Neural cell (in vitro differentiated cells): ENCODE data around the gene TRIO. TPM values are rescaled to one million over a fixed set of nuclear protein-coding genes. Genes with fewer than 3 reads are reported as not detected.

ENCODE experiments used
- H2AFZ ChIP-seq: fragments of 200-600, 300-800 bp; sonication (generic), shearing (Covaris generic); 2 replicates; pipeline ENCODE4 v1.6.0; 2014; ENCODE audit warnings: low read depth, mild to moderate bottlenecking, antibody characterized with exemption, low read length, moderate library complexity
- H3F3A ChIP-seq: fragments of 200-600 bp; shearing (Covaris generic); 2 replicates; pipeline ENCODE4 v1.6.1; 2016; ENCODE audit warnings: mild to moderate bottlenecking, moderate library complexity, mixed read lengths, antibody characterized with exemption, low read length; ENCODE audit not compliant: insufficient read depth, poor library complexity, severe bottlenecking
- H3K27ac ChIP-seq: fragments of 200-600, 300-800 bp; sonication (generic), shearing (Covaris generic); 2 replicates; pipeline ENCODE4 v1.5.1; 2014; ENCODE audit warnings: mild to moderate bottlenecking, low read length, moderate library complexity
- H3K27me3 ChIP-seq: fragments of 300-800, 200-600 bp; sonication (generic), shearing (Covaris generic); 2 replicates; pipeline ENCODE4 v1.6.0; 2014; ENCODE audit warnings: mild to moderate bottlenecking, low read depth, low read length, moderate library complexity; ENCODE audit not compliant: insufficient read depth
- H3K36me3 ChIP-seq: fragments of 300-800, 200-600 bp; sonication (generic), shearing (Covaris generic); 2 replicates; pipeline ENCODE4 v1.5.1; 2014; ENCODE audit warnings: mild to moderate bottlenecking, antibody characterized with exemption, low read length, moderate library complexity; ENCODE audit not compliant: insufficient read depth
- H3K4me2 ChIP-seq: fragments of 300-800, 200-600 bp; sonication (generic), shearing (Covaris generic); 2 replicates; pipeline ENCODE4 v1.6.0; 2014; ENCODE audit warnings: mild to moderate bottlenecking, low read length
- H3K4me3 ChIP-seq: fragments of 300-800, 200-600 bp; sonication (generic), shearing (Covaris generic); 2 replicates; pipeline ENCODE4 v1.5.1; 2014; ENCODE audit warnings: mild to moderate bottlenecking, low read length, moderate library complexity
- H3K79me2 ChIP-seq: fragments of 200-600 bp; shearing (Covaris generic); replicated peaks from 2 replicates; pipeline ENCODE4 v1.6.0; 2014; ENCODE audit warnings: mild to moderate bottlenecking, low read length, moderate library complexity; ENCODE audit not compliant: insufficient read depth
- H3K9ac ChIP-seq: fragments of 300-800, 200-600 bp; sonication (generic), shearing (Covaris generic); 2 replicates; pipeline ENCODE4 v1.6.1; 2016; ENCODE audit warnings: mild to moderate bottlenecking, low read length, mixed read lengths
- H3K9me2 ChIP-seq: fragments of 200-600 bp; shearing (Covaris generic); 2 replicates; pipeline ENCODE4 v1.6.1; 2016; ENCODE audit warnings: mild to moderate bottlenecking, low read length, mixed read lengths; ENCODE audit not compliant: insufficient read depth
- H3K9me3 ChIP-seq: fragments of 200-600, 300-800 bp; sonication (generic), shearing (Covaris generic); 2 replicates; pipeline ENCODE4 v1.6.1; 2016; ENCODE audit warnings: mild to moderate bottlenecking, mixed run types, low read length, moderate library complexity, mixed read lengths
- H4K20me1 ChIP-seq: fragments of 200-600 bp; shearing (Covaris generic); 2 replicates; pipeline ENCODE4 v1.6.1; 2016; ENCODE audit warnings: mild to moderate bottlenecking, mixed run types; ENCODE audit not compliant: insufficient read depth
- EP300 ChIP-seq: fragments of 450-650 bp; conservative IDR thresholded peaks from 2 replicates; pipeline ENCODE4 v1.6.1; 2014; ENCODE audit warnings: antibody characterized with exemption, mild to moderate bottlenecking, moderate library complexity; ENCODE audit not compliant: poor library complexity, severe bottlenecking
- EZH2 ChIP-seq: fragments of 200-600, 300-800 bp; shearing (Covaris generic), sonication (generic); IDR thresholded peaks from 2 replicates; pipeline ENCODE4 v1.6.1; 2014; ENCODE audit warnings: antibody characterized with exemption, low read length, borderline replicate concordance, mild to moderate bottlenecking; ENCODE audit not compliant: insufficient read depth, poor library complexity, severe bottlenecking
- MXI1 ChIP-seq: fragments of 450-650 bp; conservative IDR thresholded peaks from 2 replicates; pipeline ENCODE4 v1.6.1; 2014; ENCODE audit warnings: antibody characterized with exemption, mild to moderate bottlenecking; ENCODE audit not compliant: poor library complexity, severe bottlenecking
- POLR2AphosphoS5 ChIP-seq: IDR thresholded peaks from 2 replicates; pipeline ENCODE4 v1.6.1; 2012
- RAD21 ChIP-seq: fragments of 450-650 bp; conservative IDR thresholded peaks from 2 replicates; pipeline ENCODE4 v1.6.1; 2014; ENCODE audit warnings: antibody characterized with exemption, mild to moderate bottlenecking, moderate library complexity
- REST ChIP-seq: IDR thresholded peaks from 2 replicates; pipeline ENCODE4 v1.6.1; 2012; ENCODE audit warnings: borderline replicate concordance
- SMC3 ChIP-seq: fragments of 450-650 bp; conservative IDR thresholded peaks from 2 replicates; pipeline ENCODE4 v1.6.1; 2014; ENCODE audit warnings: antibody characterized with exemption, mild to moderate bottlenecking, moderate library complexity; ENCODE audit not compliant: poor library complexity
- TAF1 ChIP-seq: IDR thresholded peaks from 2 replicates; pipeline ENCODE4 v1.6.1; 2012; ENCODE audit warnings: low read depth
- polyA plus RNA-seq: library from polyadenylated mRNA; depleted of rRNA; stranded (reverse); fragments of >200 nt; gene quantifications from 2 replicates; pipeline ENCODE4 v1.2.3, GENCODE V29; 2014
- TF ChIP-seq, protein P1 (sequence below): fragments of 450-650 bp; IDR thresholded peaks from 2 replicates; pipeline ENCODE4 v1.5.1; 2014; ENCODE audit warnings: antibody characterized with exemption, mild to moderate bottlenecking, moderate library complexity; ENCODE audit not compliant: poor library complexity, severe bottlenecking

The TRIO gene
- polyA plus RNA-seq, 1 donor from 2014 or later = 168 TPM

GRCh38 chr5:14264605-14265316 is 121.6 kb downstream of the TRIO start:
- H4K20me1 ChIP-seq = no peaks in the 10 kb centered on the region
- TF ChIP-seq, protein P1, sequence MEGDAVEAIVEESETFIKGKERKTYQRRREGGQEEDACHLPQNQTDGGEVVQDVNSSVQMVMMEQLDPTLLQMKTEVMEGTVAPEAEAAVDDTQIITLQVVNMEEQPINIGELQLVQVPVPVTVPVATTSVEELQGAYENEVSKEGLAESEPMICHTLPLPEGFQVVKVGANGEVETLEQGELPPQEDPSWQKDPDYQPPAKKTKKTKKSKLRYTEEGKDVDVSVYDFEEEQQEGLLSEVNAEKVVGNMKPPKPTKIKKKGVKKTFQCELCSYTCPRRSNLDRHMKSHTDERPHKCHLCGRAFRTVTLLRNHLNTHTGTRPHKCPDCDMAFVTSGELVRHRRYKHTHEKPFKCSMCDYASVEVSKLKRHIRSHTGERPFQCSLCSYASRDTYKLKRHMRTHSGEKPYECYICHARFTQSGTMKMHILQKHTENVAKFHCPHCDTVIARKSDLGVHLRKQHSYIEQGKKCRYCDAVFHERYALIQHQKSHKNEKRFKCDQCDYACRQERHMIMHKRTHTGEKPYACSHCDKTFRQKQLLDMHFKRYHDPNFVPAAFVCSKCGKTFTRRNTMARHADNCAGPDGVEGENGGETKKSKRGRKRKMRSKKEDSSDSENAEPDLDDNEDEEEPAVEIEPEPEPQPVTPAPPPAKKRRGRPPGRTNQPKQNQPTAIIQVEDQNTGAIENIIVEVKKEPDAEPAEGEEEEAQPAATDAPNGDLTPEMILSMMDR = no peak
- TF ChIP-seq RAD21 = peak; percentile 29
- TF ChIP-seq EP300 = no peak
- peak; percentile 51 for TF ChIP-seq SMC3
- TF ChIP-seq TAF1 = peak; percentile 52
- TF ChIP-seq MXI1 = peak; percentile 91
- peak; percentile 86 for TF ChIP-seq REST
- TF ChIP-seq POLR2AphosphoS5 = peak; percentile 92
- no peak for TF ChIP-seq EZH2
- peak overlapping the region; percentile 1 for H2AFZ ChIP-seq

GRCh38 chr5:14265570-14265969 is 122.4 kb downstream of the TRIO start:
- H3K36me3 ChIP-seq = no peaks in the 10 kb centered on the region
- no peaks in the 10 kb centered on the region for H4K20me1 ChIP-seq
- peaks cover 98% of the 10 kb centered on the region for H3K79me2 ChIP-seq
- peak overlapping the region; percentile 85 for H3K4me2 ChIP-seq
- H3K9me2 ChIP-seq = no peaks in the 10 kb centered on the region
- no peak overlapping the region for H2AFZ ChIP-seq
- H3K9me3 ChIP-seq = no peaks in the 10 kb centered on the region
- H3K4me3 ChIP-seq = peak overlapping the region; percentile 60
- TF ChIP-seq MXI1 = no peak
- H3K27me3 ChIP-seq = no peaks in the 10 kb centered on the region
- H3F3A ChIP-seq = no peaks in the 10 kb centered on the region
- H3K9ac ChIP-seq = peak overlapping the region; percentile 70
- peak overlapping the region; percentile 83 for H3K27ac ChIP-seq

More at GRCh38 chr5:14264605-14265316, 121.6 kb downstream of the TRIO start:
- Histone ChIP-seq H3K27ac (peak overlapping the region; percentile 83), H3K79me2 (peaks cover 99% of the 10 kb centered on the region), H3K27me3 (no peaks in the 10 kb centered on the region), H3K9me3 (no peaks in the 10 kb centered on the region), H3K4me2 (peak overlapping the region; percentile 85), H3K9me2 (no peaks in the 10 kb centered on the region), H3F3A (no peaks in the 10 kb centered on the region), H3K9ac (peak overlapping the region; percentile 70), H3K36me3 (no peaks in the 10 kb centered on the region), H3K4me3 (peak overlapping the region; percentile 60)
